GM18868 (cell line): ENCODE data around the gene ABCC3.

Experiments used
- ATAC-seq: cut with Tn5 transposase; IDR thresholded peaks from one replicate; pipeline ENCODE4 v1.9.1; 2021; ENCODE audit warnings: mild to moderate bottlenecking, moderate library complexity; ENCODE audit not compliant: unreplicated experiment

Gene ABCC3

DNA sequence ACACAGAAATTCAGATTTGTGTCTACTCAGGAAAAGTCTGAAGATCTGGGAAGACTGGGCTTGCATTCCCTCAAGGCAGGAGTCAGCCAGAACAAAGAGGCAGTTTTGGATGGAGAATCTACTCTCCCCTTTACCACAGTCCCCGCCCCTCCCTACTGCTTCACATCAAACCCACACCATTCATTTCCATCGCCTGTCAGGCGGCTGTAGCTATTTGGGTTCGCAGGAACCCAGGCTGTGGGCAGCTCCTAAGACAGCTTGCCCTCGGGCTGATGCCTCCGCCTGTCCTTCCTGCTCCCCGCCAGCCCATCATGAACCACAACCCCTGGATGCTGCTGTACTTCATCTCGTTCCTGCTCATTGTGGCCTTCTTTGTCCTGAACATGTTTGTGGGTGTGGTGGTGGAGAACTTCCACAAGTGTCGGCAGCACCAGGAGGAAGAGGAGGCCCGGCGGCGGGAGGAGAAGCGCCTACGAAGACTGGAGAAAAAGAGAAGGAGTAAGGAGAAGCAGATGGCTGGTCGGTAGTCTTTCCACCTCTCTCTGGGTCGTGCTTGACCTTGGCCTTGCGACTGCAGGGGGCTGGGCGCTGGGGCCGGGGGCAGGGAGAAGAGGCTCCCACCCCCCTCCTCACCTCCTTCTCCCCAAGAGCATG lies 27.0 kb upstream of the ABCC3 start:
- no peak for ATAC-seq

DNA sequence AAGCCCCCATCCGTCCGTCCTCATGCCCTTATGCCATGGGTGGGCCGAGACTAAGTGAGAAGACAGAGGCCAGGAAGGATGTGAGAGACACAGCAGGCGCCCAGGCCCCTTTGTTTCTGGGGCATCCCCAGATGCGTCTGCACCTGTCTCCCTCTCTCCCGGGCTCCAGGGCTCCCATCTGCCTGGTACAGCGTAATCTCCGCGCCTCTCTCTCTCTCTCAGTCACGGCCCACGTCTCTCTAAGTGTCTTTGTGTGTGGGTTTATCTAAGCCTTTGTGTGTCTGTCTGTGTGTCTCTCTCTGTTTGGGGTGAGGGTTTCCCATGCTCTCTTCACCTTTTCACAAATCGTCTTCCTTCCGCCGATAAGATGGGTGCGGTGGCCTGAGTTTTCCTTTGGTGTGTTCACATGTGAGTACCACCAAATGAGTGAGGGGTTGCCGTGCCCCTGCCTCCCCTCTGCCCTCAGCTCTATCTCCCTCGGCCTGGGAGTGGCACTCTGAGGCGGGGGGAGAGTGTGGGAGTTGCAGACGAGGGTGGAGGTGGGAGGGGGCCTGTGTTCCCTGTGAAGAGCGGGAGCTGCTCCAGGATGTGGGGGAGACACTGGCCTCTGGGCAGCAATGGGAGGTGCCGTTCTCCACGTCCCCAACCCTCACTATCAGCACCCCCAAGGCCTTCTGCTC lies 25.8 kb upstream of the ABCC3 start:
- no peak for ATAC-seq

- ATAC-seq, result no peak
Observed at GRCh38 chr17:50609380-50610074, 25.2 kb upstream of the ABCC3 start.

GRCh38 chr17:50611634-50612033 lies 23.0 kb upstream of the ABCC3 start:
- ATAC-seq, result no peak

GRCh38 chr17:50612281-50612680 lies 22.4 kb upstream of the ABCC3 start:
- ATAC-seq, result no peak

GRCh38 chr17:50613007-50613992 lies 21.4 kb upstream of the ABCC3 start:
- no peak for ATAC-seq

DNA sequence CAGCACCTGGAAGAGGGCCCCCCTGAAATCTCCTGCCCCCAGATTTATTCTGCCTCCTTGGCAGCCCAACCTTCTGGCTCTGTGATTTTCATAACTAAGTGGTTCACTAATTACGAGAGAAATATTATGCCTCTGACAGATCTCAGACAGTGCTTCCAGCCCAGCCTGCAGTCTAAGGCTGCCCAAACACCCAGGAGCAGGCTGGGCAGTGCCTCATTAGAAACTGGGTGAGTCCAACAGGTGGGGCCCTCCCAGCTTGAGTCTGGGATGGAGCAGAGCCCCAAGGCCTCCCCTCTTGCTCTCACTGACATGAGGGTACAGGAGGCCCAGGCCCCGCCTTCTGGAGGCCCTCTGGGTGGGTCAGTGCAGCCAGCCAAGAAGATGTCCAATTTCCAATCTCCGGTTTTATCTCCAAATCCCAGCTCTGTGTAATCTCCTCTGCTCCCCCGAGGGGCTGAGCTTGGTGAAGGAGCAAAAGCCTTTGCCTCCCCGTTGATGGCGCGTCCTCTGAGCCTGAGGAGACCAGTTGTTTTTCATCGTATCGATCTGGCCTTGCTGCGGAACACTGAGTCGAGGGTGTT lies 20.1 kb upstream of the ABCC3 start:
- no peak for ATAC-seq

DNA sequence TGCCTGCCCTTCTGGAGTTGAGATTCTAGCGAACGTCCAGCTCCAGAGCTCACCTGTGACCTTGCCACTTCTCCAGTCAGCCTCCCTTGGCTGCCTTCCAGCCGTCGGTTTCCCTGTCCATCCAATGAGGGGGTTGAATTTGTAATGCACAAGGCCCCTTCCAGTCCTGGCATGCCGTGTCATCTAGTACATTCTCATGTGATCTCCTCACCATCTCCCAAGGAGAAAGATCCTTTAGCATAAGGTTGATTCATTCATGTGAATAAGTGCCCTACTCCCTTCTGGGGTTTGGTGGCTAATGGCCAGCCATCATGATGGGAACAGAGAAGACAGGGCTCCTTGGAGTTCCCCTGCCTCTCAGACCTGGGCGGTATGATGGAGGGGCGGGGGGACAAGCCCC lies 18.9 kb upstream of the ABCC3 start:
- no peak for ATAC-seq

GRCh38 chr17:50618300-50618699 lies 16.4 kb upstream of the ABCC3 start:
- no peak for ATAC-seq

DNA sequence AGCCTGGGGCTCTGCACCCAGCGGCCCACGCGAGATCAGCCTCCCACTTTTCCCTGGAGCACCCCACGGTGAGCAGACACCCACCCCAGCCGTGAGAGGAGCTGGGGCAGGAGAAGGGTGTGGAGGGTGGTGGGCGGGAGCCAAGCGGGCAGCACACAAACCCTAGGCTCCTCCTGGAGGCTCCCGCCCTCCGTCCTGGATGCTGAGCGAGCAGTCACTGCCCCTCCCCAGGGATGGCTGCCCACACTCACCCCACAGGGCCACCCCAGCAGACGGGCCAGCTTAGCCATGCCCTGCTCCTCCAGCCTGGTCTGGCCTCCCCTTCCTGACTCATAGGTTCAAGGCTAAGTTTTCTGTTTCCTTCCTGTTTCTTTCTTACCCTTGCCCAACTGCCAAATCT lies 15.7 kb upstream of the ABCC3 start:
- ATAC-seq, result no peak

DNA sequence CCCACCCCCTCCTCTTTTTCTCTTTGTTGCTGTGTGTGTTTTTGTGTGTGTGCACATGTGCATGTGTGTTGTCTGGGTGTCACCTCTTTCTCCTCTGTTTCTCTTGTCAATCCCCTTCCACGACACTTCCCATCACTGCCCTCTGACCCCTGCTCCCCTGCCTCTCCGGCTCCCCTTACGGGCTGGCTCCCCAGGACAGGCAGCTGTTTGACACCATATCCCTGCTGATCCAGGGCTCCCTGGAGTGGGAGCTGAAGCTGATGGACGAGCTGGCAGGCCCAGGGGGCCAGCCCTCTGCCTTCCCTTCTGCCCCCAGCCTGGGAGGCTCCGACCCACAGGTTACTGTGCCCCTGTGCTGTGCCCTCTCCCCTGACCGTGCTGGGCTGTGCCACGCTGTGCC lies 15.2 kb upstream of the ABCC3 start:
- ATAC-seq, result no peak

DNA sequence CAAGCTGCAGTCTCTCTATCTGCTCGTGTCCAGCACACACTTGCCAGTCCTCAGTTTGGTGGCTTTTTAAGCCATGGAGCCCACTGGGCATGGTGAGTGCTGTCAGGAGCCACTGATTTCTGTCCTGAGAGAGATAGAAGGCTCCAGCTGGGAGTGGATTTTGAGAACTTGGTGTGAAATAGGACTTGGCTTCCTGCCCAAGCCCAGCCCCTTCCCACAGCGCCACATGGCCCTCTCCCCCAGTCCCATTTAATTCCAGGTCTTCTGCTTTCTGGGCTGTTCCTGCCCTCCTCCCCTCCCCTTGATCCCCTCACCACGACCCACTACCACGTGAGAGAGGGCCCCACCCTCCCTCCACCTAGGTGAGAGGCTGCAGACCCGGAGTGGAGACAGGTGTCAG lies 14.4 kb upstream of the ABCC3 start:
- no peak for ATAC-seq

GRCh38 chr17:50620858-50621257 lies 13.8 kb upstream of the ABCC3 start:
- ATAC-seq, result no peak

DNA sequence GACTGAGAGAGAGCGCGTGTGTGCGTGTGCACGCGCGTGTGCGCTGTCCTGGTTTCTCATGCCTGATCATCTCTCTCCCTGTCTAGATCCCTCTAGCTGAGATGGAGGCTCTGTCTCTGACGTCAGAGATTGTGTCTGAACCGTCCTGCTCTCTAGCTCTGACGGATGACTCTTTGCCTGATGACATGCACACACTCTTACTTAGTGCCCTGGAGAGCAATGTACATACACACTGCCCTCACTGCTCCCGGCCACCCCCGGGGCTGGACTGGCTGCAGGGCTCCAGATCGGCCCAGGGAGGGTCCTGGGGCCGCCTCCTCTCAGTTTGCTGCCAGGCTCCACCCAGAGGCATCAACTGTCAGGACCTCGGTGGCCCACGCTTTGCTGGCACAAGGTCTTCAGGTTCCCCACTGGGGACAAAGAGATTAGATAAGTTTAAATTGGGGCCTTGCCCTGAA lies 13.1 kb upstream of the ABCC3 start:
- no peak for ATAC-seq

DNA sequence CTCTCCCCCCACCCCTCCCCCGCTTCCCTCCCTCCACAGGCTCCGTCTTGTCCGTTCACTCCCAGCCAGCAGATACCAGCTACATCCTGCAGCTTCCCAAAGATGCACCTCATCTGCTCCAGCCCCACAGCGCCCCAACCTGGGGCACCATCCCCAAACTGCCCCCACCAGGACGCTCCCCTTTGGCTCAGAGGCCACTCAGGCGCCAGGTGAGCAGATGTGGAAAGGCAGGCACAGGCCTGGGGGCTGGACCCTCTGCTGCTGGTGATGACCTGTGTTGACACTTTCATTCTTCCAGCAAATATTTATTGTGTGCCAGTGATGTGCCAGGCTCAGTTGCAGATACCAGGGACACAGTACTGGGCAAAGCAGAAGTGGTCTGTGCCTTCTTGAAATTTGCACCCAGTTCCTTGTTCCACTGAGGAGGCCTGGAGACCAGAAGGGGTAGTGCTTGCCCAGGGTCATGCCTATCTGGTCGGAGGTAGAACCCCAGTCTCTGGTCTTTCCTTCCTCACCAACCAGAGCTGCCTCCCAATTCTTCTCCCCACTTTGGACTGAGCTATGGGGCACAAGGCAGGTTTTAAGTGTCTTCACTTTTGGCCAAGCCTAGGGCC lies 10.3 kb upstream of the ABCC3 start:
- no peak for ATAC-seq

- no peak for ATAC-seq
Observed at GRCh38 chr17:50625032-50625871, 9.4 kb upstream of the ABCC3 start.

DNA sequence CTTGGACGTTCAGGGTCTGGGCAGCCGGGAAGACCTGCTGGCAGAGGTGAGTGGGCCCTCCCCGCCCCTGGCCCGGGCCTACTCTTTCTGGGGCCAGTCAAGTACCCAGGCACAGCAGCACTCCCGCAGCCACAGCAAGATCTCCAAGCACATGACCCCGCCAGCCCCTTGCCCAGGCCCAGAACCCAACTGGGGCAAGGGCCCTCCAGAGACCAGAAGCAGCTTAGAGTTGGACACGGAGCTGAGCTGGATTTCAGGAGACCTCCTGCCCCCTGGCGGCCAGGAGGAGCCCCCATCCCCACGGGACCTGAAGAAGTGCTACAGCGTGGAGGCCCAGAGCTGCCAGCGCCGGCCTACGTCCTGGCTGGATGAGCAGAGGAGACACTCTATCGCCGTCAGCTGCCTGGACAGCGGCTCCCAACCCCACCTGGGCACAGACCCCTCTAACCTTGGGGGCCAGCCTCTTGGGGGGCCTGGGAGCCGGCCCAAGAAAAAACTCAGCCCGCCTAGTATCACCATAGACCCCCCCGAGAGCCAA lies 8.6 kb upstream of the ABCC3 start:
- ATAC-seq, result no peak

GRCh38 chr17:50627036-50627781 lies 7.5 kb upstream of the ABCC3 start:
- ATAC-seq, result no peak
